HepG2 (cell line): ENCODE measurements around the gene MTHFD2. TPM values are rescaled to one million over a fixed set of nuclear protein-coding genes. Genes with fewer than 3 reads are reported as not detected.

Source experiments
- IKZF1 ChIP-seq: fragments of 450-650 bp; IDR thresholded peaks from 2 replicates; pipeline ENCODE4 v1.7.1; 2016
- JUND ChIP-seq: sonication (generic); formaldehyde crosslinking; IDR thresholded peaks from 2 replicates; pipeline ENCODE4 v1.8.0; 2022; ENCODE audit warnings: mild to moderate bottlenecking, missing genetic modification reagents
- MEF2D ChIP-seq: sonication (generic); formaldehyde crosslinking; IDR thresholded peaks from 2 replicates; pipeline ENCODE4 v1.5.1; 2020; ENCODE audit warnings: mild to moderate bottlenecking, missing genetic modification reagents
- MTF2 ChIP-seq: sonication (generic); formaldehyde crosslinking; IDR thresholded peaks from 2 replicates; pipeline ENCODE4 v1.5.0; 2020; ENCODE audit warnings: missing genetic modification reagents, borderline replicate concordance
- NFKBIZ ChIP-seq: IDR thresholded peaks from 2 replicates; pipeline ENCODE4 v1.6.1; 2018; ENCODE audit warnings: missing genetic modification reagents, missing compliant biosample characterization
- POLR2G ChIP-seq: fragments of 200-400 bp; formaldehyde crosslinking; IDR thresholded peaks from 2 replicates; pipeline ENCODE4 v1.6.1; 2018; ENCODE audit warnings: mild to moderate bottlenecking, low read depth, low read length, moderate library complexity
- TBX3 ChIP-seq: fragments of 450-650 bp; IDR thresholded peaks from 2 replicates; pipeline ENCODE4 v1.6.1; 2017; ENCODE audit warnings: antibody characterized with exemption, mild to moderate bottlenecking, inconsistent platforms, borderline replicate concordance
- TOPORS ChIP-seq: sonication (generic); formaldehyde crosslinking; IDR thresholded peaks from 2 replicates; pipeline ENCODE4 v1.8.0; 2023; ENCODE audit warnings: mild to moderate bottlenecking, missing genetic modification reagents
- ZNF3 ChIP-seq: IDR thresholded peaks from 2 replicates; pipeline ENCODE4 v1.7.0; 2017; ENCODE audit warnings: inconsistent platforms
- ZNF414 ChIP-seq: sonication (generic); formaldehyde crosslinking; IDR thresholded peaks from 2 replicates; pipeline ENCODE4 v1.5.0; 2020; ENCODE audit warnings: missing genetic modification reagents
- ZNF513 ChIP-seq: sonication (generic); formaldehyde crosslinking; conservative IDR thresholded peaks from 2 replicates; pipeline ENCODE4 v1.5.0; 2020; ENCODE audit warnings: missing genetic modification reagents
- ZNF746 ChIP-seq: sonication (generic); formaldehyde crosslinking; IDR thresholded peaks from 2 replicates; pipeline ENCODE4 v1.8.0; 2022; ENCODE audit warnings: mild to moderate bottlenecking, missing genetic modification reagents
- ZNF792 ChIP-seq: IDR thresholded peaks from 2 replicates; pipeline ENCODE4 v1.6.1; 2016
- ZSCAN25 ChIP-seq: sonication (generic); formaldehyde crosslinking; IDR thresholded peaks from 2 replicates; pipeline ENCODE4 v1.8.0; 2022; ENCODE audit warnings: mild to moderate bottlenecking, missing genetic modification reagents
- polyA plus RNA-seq, 8 experiments: library from polyadenylated mRNA; depleted of rRNA in 3 of 8; stranded (reverse) in 7 of 8; unstranded in 1 of 8; fragments of >200 nt; fragmentation: Illumina TruSeq in 4 of 8; extraction: Trizol in 4 of 8; gene quantifications; 2 replicates each; pipeline versions ENCODE4 v1.2.1 to v1.2.3, GENCODE V29; 2011 to 2016; ENCODE audit warnings: low read depth in 4 of 8, missing spikeins in 1 of 8, mixed read lengths in 1 of 8; ENCODE audit not compliant: insufficient read depth in 1 of 8
- total RNA-seq, 5 experiments: library from RNA; depleted of rRNA; stranded (reverse); fragments of >200 nt; fragmentation: Illumina TruSeq; extraction: Trizol; gene quantifications; 2 replicates each; pipeline ENCODE4 v1.2.3, GENCODE V29; 2016; ENCODE audit warnings: low read depth in 1 of 5
- TF ChIP-seq, protein P1 (sequence below): sonication (generic); formaldehyde crosslinking; IDR thresholded peaks from 2 replicates; pipeline ENCODE4 v1.4.0; 2020; ENCODE audit warnings: mild to moderate bottlenecking, missing genetic modification reagents
- TF ChIP-seq, protein P2 (sequence below): fragments of 450-650 bp; IDR thresholded peaks from 2 replicates; pipeline ENCODE4 v1.6.1; 2017
- TF ChIP-seq, protein P3 (sequence below): IDR thresholded peaks from 2 replicates; pipeline ENCODE4 v1.6.1; 2016; ENCODE audit warnings: low read depth, control low read depth
- TF ChIP-seq, protein P4 (sequence below): sonication (generic); formaldehyde crosslinking; IDR thresholded peaks from 2 replicates; pipeline ENCODE4 v1.4.0; 2020; ENCODE audit warnings: missing genetic modification reagents
- TF ChIP-seq, protein P5 (sequence below): sonication (generic); formaldehyde crosslinking; IDR thresholded peaks from 2 replicates; pipeline ENCODE4 v1.4.0; 2020; ENCODE audit warnings: missing genetic modification reagents

MTHFD2 gene
- total and polyA plus RNA-seq, 2 of the 13 experiments (the other 11 are each of a cell fraction or from before 2014, with no cell fraction given), result 188 to 269 TPM

DNA sequence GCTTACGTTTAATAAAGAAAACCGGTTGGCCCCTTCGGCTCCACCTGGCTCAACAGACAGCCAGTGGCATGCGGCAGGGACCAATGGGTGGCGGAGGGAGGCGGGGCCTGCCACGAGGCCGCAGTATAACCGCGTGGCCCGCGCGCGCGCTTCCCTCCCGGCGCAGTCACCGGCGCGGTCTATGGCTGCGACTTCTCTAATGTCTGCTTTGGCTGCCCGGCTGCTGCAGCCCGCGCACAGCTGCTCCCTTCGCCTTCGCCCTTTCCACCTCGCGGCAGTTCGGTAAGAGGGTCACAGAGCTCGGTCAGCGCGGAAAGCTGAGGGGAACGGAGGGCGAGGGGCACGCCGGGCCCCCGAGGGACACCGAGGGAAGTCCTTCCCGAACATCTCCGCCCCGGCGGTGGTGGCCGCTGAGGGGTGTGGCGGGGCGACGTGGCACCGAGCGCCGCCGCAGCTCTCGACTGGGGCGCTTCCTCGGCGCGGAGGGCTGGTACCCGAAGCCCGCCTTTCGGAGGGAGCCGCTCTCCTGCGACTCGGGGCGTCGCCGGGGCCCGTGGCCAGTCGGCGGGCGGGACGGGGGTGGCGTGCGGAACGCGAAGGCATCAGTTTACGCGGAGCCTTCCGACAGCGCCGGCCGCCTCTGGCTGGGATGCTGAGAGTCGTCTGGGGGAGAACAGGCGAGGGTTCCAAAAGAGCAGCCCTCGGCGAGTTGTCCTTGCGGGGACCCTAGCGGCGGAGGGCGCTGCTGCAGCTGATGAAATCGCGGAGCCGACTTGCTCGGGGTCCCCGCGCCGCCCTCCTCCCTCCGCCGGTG lies at the start of gene MTHFD2 (continued):
- peak; percentile 96 for TF ChIP-seq ZNF414 (CRISPR knock-in tag)
- no peak for TF ChIP-seq IKZF1
- TF ChIP-seq, protein P1, sequence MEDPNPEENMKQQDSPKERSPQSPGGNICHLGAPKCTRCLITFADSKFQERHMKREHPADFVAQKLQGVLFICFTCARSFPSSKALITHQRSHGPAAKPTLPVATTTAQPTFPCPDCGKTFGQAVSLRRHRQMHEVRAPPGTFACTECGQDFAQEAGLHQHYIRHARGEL (CRISPR knock-in tag), result peak; percentile 76; the same call in 1 of the 2 replicates
- peak; percentile 100 for TF ChIP-seq POLR2G
- peak; percentile 72 for TF ChIP-seq NFKBIZ (CRISPR knock-in tag)
- TF ChIP-seq ZNF513, result no peak
- TF ChIP-seq JUND (CRISPR knock-in tag), result 0 out of 2 replicates have a peak, but pooled peaks have one; percentile 35
- TF ChIP-seq, protein P2, sequence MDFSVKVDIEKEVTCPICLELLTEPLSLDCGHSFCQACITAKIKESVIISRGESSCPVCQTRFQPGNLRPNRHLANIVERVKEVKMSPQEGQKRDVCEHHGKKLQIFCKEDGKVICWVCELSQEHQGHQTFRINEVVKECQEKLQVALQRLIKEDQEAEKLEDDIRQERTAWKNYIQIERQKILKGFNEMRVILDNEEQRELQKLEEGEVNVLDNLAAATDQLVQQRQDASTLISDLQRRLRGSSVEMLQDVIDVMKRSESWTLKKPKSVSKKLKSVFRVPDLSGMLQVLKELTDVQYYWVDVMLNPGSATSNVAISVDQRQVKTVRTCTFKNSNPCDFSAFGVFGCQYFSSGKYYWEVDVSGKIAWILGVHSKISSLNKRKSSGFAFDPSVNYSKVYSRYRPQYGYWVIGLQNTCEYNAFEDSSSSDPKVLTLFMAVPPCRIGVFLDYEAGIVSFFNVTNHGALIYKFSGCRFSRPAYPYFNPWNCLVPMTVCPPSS, result no peak
- peak; percentile 23; the same call in 1 of the 2 replicates for TF ChIP-seq ZSCAN25 (CRISPR knock-in tag)
- TF ChIP-seq, protein P3, sequence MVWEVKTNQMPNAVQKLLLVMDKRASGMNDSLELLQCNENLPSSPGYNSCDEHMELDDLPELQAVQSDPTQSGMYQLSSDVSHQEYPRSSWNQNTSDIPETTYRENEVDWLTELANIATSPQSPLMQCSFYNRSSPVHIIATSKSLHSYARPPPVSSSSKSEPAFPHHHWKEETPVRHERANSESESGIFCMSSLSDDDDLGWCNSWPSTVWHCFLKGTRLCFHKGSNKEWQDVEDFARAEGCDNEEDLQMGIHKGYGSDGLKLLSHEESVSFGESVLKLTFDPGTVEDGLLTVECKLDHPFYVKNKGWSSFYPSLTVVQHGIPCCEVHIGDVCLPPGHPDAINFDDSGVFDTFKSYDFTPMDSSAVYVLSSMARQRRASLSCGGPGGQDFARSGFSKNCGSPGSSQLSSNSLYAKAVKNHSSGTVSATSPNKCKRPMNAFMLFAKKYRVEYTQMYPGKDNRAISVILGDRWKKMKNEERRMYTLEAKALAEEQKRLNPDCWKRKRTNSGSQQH, result peak; percentile 90
- TF ChIP-seq, protein P4, sequence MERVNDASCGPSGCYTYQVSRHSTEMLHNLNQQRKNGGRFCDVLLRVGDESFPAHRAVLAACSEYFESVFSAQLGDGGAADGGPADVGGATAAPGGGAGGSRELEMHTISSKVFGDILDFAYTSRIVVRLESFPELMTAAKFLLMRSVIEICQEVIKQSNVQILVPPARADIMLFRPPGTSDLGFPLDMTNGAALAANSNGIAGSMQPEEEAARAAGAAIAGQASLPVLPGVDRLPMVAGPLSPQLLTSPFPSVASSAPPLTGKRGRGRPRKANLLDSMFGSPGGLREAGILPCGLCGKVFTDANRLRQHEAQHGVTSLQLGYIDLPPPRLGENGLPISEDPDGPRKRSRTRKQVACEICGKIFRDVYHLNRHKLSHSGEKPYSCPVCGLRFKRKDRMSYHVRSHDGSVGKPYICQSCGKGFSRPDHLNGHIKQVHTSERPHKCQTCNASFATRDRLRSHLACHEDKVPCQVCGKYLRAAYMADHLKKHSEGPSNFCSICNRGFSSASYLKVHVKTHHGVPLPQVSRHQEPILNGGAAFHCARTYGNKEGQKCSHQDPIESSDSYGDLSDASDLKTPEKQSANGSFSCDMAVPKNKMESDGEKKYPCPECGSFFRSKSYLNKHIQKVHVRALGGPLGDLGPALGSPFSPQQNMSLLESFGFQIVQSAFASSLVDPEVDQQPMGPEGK (CRISPR knock-in tag), result no peak
- peak; percentile 86 for TF ChIP-seq MTF2 (CRISPR knock-in tag)
- TF ChIP-seq MEF2D (CRISPR knock-in tag), result peak; percentile 94
- peak; percentile 87 for TF ChIP-seq ZNF792 (CRISPR knock-in tag)
- TF ChIP-seq TBX3, result 0 out of 2 replicates have a peak, but pooled peaks have one; percentile 6
- TF ChIP-seq ZNF3 (CRISPR knock-in tag), result peak; percentile 14; the same call in 1 of the 2 replicates
- TF ChIP-seq, protein P5, sequence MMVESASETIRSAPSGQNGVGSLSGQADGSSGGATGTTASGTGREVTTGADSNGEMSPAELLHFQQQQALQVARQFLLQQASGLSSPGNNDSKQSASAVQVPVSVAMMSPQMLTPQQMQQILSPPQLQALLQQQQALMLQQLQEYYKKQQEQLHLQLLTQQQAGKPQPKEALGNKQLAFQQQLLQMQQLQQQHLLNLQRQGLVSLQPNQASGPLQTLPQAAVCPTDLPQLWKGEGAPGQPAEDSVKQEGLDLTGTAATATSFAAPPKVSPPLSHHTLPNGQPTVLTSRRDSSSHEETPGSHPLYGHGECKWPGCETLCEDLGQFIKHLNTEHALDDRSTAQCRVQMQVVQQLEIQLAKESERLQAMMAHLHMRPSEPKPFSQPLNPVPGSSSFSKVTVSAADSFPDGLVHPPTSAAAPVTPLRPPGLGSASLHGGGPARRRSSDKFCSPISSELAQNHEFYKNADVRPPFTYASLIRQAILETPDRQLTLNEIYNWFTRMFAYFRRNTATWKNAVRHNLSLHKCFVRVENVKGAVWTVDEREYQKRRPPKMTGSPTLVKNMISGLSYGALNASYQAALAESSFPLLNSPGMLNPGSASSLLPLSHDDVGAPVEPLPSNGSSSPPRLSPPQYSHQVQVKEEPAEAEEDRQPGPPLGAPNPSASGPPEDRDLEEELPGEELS (CRISPR knock-in tag), result no peak; the same call in none of the 2 replicates
- peak; percentile 40; the same call in 1 of the 2 replicates for TF ChIP-seq ZNF746
- TF ChIP-seq TOPORS (CRISPR knock-in tag), result no peak; the same call in 1 of the 2 replicates
